Stimulated activated CD8-positive, alpha-beta memory T cell treated with anti-CD3 and anti-CD28 coated beads, Interleukin-15, amount 100 ng/mL, for 4 hours (primary cell): Measurements from ENCODE around the gene GAREM1.
"Not testable (repeated sequence)": the region's sequence is repeated elsewhere in the genome, so short reads cannot be mapped to it uniquely, and the experiment has no call there.

Experiments
- DNase-seq, 2 donors: peaks; one replicate each; pipeline ENCODE4 v3.0.0-alpha.2; 2020; ENCODE audit warnings: low read depth in 2 of 2

GAREM1 gene

DNA sequence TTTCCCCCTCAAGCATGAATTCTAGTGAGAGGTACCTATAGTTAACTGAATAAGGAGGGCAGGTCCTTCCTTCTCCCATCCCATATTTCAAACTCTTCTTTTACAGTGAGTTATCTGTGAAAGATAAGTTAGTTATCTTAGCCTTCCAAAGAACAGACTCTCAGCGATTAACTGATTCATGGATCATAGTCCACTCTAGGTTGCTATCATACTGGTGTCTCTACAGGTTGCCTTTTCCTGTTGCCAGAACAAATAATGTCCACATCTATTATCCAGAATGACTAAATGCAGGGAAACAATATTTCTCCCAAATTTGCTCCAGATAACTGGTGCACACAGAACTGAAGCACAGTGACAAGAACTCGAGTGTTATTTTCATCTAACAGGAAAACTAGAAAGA, 212.5 kb downstream of the GAREM1 start:
- DNase-seq: no peak

DNA sequence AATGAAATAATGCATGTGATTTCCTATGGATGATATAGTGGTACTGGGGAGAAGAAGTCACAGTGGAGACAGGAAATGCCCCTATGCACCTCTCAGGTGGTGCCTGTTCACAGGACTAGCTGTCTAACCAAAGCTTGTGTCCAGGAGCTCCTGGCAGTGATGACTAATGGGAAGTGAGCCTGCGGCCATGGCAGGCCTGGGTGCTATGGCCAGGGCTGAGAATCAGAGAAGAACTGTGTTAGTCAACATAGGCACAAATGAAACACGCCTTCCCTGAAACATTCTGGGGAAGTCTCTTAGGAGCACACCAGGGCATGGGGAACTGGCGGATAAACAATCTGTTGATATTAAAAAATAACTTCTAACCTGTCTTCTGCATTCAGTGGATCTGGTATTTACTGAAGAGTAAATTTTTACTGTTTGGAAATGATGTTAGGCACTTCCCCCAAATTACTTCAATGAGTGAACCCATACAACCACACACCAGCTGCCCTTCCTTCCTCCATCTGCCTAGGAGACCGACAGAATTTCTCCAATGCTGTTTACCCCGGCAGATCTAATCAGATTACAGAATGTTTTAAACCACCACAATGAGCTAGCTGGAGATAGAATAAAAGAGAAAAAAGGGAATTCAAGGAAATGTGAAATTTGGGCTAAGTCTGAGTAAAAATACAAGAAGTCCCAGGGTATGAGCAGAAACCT, 213.4 kb downstream of the GAREM1 start:
- no peak for DNase-seq

DNA sequence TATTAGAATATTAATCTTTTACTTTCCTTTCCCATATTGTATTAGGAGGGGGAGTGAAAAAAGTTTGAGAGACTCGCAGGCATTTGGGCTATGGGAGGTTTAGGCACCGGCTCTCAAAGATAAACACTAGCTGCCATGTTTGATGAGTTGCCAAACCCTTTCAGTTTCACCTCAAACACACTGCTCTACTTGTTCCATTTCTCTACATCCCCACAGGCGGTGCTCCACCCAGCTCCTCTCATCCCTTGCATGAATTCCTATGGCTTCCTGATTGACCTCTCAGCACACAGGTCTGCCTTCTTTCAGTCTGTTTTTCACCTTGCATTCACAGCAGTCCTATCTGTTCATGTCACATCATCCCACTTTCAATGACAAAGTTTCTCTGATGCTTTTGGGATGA, 215.1 kb downstream of the GAREM1 start:
- DNase-seq: no peak

DNA sequence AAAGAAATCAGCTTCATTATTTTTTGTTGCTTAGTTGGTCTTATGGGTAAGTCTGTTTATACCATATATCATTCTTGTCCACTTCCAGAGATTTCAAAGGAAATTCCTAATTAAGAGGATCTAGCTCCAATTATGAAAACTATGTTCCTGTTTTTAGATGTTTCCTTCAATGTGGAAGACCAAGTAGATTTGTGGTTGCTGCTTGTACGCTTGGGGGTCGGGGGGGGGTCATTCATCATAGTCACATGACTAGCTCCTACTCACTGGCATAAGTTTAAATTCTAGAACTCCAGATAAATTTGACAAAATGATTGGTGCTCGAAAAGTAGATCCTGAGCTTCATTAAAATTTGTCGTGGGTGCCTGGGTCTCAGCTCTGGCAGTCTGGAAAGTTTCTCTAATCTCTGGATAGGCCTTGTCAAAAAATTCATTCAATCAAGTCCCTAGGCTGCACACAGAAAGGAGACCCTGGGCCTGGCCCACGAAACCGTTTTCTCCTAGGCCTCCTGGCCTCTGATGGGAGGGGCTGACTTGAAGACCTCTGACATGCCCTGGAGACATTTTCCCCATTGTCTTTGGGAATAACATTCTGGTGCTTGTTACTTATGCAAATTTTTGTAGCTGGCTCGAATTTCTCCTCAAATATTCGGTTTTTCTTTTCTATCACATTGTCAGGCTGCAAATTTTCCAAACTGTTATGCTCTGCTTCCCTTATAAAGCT, 218.4 kb downstream of the GAREM1 start:
- DNase-seq: no peak

DNA sequence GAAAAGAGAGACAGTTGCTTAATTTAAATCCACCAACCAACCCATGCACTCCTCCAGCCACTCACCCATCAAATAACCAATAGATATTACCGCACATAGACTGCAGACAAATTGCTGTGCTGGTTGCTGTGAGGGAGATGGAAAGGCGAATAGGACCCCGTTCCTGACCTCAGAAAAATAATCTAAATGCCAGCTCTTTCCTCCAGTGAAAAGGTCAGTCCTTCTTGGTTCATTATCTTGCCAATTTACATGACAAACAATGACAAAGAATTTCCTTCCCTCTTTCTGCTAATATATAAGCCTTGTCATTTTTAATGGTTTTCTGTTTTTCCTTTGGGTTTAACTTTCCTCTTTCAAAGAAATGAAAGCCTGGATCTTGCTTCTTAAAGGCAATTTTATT, 219.2 kb downstream of the GAREM1 start:
- no peak for DNase-seq

DNA sequence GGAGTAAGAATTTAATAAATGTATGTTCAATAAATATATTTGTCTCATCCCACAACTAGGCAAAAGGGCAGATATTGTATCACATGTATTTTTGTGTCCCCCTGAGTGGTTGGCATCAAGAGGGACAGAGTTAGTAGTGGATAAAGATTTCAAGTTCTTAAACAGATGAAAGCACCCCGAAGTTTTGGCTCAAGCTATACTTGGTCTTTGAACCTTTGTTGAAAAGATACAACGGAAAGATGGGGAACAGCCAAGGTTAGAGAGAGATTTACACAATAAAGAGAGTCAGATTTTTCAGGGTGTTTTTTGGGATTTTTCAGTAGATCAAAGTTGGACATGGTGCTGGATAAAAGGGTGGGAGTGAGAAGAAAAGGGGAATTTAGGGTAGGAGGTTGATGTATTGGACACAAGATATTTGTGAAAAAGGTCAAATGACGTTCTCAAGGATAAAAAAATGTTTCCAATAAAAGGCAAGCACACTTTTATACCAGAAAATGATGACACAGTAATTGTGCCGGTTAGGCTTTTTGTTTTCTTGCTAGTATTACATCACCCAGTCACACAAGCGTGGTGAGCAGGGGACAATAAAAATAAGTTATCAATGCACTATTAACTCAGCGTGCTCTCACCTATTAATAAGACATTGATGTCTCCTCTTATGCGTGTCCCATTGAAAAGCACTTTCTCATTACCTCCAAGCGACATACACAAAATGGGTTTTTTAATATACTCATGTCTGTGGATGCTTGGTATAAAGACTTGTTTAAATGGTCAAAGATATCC, 221.3 kb downstream of the GAREM1 start:
- no peak for DNase-seq

DNA sequence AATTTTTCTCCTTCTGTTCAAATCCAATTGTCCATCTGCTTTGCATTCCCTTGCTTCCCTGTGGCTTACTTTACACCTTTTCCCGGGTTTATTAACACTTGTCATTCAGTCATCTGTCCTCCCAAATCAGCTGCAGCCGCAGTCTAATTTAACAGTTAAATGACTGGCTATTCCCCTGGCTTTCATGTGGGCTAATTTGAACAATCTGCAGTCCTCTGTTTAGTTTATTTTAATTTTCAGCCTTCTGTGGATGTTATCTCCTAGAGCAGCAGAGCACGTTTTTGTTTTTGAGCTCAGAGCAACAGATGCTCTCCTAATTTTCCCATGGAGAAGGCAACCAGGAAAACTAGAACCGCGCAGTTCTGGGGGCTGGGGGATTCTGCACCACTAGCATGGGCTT, 225.8 kb downstream of the GAREM1 start:
- DNase-seq: no peak

DNA sequence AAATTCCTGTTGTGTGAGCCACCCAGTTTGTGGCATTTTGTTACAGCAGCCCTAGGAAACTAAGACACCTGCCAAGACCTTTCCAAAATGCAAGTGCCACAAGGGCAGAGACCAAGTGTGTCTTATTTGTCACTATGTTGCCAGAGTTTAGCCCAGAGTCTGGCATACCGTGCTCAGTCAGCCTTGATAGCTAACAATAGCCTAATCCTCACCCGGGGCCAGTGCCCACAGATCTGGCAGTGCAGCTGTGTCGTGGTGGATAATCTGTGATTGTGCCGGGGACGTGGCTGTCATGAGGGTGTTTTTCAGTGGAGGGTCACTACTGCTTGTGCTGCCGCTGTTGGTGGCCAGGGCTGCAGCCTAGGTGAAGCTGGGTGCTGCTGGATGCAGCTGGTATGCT, 227.3 kb downstream of the GAREM1 start:
- no peak for DNase-seq

DNA sequence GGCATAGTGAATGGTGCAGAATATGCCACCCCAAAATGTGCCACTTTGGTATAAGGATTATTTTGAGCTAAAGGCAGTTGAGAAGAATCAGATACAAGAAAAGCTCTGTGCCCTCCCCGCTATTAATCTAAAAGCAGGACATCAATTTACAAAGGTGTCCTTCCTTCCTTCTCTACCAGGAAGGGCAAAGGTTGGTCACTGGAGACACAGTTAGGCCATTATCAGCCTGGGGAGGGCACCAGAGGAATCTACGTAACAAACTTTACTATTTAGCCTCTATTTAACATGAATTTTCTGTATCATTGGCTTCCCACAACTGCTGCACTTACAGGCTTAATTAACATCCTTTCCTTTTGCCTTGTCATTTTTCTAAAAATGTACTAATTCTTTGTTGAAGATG, 228.3 kb downstream of the GAREM1 start:
- DNase-seq: no peak

DNA sequence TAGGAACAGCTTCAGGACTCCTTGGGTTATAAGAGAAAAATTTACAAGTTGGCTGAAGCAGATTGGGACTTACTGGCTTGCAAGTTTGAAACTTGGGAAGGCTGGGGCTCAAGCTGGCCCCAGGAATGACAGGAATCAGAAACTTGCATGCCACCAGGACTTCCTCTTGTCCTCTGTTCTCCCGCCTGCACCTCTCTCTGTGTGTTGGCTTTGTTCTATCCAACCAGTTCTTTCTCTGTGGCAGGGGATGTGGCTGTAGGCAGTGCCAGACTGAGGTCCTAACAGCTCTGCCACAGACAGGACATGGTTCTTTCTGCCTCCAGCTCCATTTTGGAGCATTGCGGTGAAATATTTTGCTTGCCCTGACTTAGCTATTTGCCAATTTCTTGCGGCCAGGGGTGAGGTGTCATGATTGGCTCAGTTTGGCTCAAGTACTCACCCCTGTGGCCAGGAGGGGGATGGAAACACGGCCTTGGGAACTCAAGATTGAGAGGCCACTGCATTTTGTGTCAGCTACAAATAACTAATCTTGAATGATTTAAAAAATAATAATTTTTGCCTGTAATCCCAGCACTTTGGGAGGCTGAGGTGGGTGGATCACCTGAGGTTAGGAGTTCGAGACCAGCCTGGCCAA, 231.9 kb downstream of the GAREM1 start:
- DNase-seq: no peak

DNA sequence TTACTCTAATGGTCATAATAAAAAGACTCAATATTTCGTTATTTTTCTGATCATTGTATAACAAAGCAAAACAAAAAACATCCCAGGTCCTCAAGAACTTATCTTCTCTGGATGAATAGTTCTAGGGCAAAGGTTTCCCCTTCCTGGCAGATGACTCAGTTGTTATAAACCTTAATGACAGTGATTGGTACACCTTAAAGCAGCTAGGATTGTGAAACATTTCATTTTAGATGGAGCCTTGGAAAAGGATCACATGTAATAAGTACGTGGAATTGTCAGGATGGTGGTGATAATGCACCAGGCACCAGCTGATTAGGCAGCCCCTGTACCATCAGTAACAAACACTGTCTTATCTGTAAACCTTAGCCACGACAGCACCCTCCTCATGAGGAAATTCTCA, 233.6 kb downstream of the GAREM1 start:
- no peak for DNase-seq

DNA sequence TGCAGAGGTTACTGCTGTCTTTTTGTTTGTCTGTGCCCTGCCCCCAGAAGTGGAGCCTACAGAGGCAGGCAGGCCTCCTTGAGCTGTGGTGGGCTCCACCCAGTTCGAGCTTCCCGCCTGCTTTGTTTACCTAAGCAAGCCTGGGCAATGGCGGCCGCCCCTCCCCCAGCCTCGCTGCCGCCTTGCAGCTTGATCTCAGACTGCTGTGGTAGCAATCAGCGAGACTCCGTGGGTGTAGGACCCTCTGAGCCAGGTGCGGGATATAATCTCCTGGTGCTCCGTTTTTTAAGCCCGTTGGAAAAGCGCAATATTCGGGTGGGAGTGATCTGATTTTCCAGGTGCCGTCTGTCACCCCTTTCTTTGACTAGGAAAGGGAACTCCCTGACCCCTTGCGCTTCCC, 237.3 kb downstream of the GAREM1 start:
- not testable (repeated sequence) for DNase-seq

DNA sequence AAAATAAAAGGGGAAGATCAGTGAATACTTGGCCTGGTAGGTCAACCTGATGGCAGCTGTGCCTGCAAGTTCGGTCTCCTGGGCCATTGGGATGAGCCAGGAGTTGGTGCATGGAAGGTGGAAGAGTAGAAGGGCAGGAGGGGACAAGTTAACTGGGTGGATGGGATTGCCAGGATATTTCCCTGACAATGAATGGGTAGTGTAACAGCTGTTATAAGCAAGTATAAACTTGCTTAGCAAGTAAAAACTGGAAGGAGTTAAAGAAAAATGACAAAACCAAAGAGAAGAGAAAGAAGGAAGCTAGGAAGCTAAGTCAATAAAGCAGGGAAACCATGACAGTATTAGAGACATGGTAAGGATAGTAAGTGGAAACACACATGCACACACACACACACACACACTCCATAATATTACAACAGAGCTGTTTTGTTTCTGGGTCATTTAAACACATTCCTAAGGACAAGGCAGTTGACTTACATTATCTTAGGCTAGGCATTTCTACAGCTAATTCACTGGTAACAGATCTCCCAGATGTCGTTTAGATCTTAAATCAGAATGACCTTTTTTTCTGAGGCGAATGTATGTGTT, 251.2 kb downstream of the GAREM1 start:
- DNase-seq: no peak

DNA sequence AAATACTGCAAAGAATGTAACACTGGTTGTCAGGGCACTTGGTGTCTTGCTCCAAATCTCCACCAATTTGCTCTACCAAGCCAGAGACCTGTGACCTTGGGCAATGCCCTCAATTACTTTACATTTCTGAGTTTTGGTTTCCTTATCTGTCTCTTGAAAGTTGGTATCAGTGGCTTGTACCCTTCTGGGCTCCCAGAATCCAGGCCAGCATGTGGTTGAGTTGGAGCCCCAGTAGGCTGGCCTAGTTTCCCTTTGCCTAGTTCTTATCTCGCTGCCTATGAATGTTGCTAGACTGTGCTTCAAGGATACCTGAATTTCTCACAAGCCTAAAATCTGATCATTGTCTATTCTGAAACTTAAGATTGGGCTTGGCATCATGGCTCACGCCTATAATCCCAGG, 254.3 kb downstream of the GAREM1 start:
- no peak for DNase-seq

DNA sequence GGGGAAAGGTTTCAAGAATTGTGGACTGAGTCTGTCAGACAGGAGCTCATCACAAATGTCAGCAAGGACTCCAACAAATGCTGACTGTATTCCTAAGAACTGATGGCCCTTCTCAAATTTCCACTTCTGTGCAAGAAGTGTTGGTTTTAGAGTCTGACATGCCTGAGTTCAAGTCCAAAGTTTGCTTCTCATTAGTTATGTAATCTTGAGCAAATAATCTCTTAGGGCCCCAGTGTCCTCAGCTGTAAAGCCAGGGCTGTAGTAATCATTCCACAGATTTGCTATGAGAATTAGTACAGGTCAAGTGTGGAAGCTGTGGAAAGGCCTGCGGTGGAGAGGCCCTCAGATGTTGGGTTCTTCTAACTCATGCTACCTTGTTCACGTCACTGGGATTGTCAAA, 257.0 kb downstream of the GAREM1 start:
- DNase-seq: no peak
